Measurements from ENCODE around the gene MFAP3L.
"Not testable (repeated sequence)": the region's sequence is repeated elsewhere in the genome, so short reads cannot be mapped to it uniquely, and the experiment has no call there.

Gene MFAP3L

DNA sequence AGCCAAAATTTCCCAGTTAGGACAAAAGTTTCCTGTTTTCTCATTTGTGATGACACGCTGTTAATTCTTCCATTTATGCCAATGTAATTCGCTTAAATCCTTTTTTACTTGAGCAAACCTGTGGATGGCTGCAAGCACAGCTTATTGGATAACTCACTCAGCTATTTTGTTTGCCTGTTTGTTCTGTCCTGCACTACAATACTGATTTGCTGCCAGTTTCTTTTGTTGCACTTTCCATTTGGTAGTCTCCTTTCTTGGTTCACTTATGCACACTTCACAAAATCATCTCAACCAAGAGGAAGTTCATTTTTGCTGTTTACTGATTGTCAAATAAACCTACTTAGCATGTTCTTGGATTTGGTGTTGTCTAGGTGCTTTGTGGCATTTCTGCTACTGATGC is 40.3 kb downstream of the MFAP3L start:
- DNase-seq, result no peak

DNA sequence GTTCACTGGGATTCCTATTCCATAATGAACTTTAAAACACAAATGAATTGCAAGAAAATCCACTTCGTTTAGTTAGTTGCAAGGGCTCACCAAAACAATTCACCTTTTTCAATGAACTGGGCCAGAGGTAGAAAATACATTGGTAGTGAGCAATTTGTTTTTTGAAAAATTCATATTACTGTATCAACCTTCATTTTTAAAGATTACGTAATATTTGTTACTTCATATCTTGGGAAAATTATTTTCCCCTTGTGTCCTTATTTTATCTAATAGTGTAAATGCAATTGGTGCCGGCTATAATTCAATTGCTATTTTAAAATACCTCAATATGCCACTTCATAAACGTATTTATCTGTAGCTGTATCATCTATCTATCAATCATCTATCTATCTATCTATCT is 41.5 kb downstream of the MFAP3L start:
- DNase-seq, result no peak

DNA sequence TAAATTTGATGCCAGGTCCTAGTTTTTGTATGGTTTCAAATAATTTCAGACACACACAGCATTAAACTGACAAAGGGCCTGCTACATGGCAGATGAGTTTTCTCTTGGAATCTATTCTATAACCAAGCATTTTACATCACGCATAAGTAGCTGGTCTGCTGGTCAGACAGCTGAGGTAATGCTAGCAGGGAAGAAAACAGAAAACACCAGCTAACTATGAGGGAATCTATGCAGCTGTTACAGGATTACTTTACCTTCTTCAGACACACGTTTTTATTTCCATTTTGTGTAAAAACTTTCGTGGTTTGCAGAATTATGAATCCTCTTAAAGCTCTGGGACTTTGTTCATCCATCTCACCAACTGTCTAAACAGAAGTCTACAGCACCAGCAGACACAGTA is 42.0 kb downstream of the MFAP3L start:
- no peak for DNase-seq

DNA sequence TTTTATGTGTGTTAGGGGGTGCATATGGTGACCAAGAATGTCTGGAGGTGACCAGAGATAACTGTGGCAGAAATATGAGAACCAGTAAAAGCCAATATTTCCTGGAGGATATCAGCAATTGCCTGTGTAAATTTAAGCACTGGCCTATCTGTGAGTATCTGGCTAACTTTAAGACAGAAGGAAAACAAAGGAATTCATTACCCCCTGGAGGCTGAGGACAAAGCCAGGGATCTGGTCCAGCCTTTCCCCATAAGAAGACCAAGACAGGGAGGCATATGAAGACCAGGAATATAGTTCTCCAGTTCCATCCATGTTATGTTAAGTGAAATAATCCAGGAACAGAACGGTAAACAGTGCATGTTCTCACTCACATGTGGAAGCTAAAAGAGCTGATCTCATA is 49.2 kb downstream of the MFAP3L start:
- no peak for DNase-seq

DNA sequence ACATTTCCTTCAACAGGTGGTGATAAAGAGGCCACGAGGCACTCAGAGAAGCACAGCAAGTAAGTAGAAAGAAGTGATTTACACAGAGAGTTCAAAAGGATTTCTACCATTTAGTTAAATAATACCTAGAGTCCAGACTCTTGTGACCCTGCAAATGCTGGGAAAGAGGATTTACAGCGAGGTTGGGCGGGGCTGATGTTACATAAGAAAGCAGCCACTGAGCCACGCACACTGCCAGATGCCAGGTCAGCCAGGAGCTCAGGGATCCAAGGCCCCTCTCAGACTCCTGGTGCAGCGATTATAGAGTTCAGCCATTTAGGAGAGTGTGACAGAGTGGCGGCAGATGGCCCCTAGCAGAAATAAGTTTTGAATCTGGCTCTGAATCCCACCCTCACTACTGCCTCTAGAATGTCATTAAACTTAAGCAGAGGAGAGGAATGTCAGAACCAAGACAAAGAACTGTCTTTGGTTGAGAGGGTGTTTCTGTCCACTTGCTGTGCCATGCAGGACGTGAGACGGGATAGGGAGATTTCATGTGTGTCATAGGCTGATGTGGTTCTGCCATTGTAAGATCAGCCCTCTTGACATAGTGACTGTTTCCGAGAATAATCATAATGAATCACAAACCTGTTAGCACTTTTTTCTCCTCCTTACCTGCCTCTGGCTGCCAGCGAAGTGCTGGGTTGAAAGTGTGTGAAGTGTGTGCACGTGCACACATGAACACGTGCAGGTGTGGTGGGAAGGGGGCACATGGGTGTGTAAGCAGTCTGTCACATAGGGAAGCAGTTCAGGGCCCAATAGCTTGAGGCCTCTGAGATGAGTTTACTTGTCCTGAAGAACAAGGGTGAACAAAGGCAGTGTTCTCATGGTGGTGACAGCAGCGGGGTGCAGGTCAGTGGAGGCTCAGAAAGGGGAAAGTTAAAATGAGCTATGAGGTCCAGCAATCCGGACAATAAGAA is 50.1 kb downstream of the MFAP3L start:
- DNase-seq, result no peak

DNA sequence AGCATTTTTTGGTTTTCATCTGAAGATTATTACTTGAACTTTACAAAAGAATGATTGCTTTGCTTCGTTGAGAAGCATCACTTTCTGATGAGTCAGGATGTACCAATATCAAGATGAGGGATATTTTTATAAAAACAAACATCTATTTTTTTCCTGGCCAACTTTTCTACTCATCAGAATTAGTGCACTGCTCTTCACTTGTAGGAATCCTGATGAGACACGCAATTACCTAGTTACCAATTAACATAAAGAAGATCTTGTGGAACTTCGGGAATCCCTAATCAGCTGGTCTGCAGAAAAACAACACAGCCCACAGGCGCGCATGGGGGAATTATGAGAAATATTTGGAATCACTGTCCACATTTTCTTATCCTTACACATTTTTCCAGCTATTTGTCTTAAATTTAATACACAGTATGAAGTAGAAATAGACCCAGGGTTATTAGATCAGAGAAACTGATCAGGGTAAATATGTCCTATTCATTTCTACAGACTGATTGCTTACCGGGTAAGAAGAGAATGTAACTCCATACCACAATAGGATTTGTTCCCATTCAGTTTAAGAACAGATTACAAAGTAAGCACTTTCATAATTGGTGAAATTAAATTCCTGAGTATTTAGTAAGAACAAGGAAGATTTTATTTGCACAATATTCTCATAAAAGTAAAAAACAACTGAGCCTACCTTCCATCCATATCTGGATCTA is 50.9 kb downstream of the MFAP3L start:
- no peak for DNase-seq

DNA sequence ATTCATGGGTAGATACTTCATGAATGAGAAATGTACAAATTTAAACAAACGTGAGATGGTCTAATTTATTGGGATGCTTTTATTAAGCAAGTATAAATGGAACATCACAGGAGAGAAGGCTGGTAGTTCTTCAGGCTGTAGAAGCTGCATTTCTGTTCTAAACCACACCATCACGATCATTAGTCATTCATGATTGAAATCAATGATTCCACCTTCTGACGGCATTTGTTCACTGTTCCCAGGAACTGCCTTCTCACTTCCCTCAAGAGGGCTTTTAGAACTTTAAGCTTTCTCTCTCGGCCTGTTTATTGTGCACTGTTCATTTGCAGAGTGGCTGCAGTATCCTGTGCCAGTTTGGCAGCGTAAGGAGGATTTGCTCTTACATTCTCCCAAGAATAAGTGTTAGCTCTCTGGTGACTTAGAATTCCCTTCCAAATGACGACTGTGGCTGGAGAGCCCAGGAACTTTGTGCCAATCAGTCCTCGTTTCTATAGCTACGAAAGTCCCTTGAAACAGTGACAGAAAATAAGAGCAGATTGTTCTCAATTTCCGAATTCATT is 54.7 kb downstream of the MFAP3L start:
- DNase-seq, result no peak

DNA sequence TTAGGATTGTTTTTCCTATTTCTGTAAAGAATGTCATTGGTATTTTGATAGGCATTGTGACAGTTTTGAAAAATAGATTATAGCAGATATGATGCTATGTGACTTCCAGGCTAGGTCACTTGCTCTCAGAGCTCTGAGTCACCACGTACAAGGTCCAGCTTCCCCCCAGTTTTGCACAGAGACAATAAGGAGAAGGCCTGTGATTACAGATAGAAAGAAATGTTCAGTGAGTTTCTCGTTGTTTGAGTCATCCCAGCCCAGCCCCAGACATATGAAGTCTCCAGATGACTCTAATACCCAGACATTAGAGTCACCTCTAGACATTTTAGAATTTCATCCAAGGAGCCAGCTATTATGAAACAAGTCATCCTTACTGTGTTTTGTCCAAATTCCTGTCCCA is 57.2 kb downstream of the MFAP3L start:
- DNase-seq, result no peak

DNA sequence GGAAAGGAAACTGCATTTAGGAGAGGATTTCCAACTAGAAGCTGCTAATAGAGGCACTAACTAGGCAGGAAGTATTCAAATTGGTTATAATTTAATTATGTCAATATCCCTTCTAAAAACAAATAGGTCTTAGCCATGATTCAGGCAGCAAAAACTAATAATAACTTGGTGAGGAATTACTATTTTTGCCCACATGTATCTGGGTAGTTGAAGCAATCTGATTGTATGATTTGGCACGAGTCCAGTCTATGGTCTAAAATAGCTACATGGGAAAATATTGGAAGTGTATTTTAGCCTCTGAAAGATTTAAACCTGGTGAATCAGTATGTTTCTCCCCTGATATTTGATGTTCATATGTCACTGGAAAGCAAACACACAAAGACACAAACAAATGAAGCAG is 62.2 kb downstream of the MFAP3L start:
- no peak for DNase-seq

DNA sequence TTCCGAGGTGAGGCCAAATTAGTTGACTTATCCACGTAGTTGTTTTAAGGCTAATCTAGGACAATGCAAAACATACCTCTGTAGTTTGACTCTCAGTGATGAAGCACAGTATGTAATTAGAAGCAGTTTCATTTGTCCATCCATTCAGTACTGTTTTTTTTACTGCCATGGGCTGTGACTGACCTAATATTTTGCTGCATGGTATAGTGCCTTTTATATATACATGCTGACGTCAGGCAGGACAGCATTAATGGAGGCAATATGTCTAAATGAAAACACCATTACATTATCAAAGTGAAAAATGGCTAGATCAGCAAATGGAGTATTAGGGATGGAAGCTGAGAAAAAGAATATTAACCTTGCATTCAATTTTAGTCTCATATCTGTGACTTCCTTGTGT is 66.9 kb downstream of the MFAP3L start:
- DNase-seq, result no peak

DNA sequence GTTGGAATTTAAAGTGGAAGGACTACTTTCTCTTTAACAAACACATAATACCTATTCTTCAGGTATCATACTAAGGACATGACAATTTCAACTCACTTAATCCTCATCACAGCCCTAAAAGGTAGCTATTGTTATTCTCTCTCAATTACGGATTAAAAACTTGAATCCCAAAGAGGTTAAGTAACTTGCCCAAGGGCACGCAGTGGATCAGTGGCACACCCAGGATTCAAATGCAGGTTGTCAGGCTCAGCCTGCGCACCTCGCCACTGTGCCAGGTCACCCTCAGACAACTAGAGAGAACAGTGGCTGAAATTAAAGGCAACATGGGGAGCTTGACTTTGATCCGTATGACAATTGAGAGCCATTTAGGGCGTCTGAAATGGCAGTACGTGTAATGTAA is 67.6 kb downstream of the MFAP3L start:
- no peak for DNase-seq

DNA sequence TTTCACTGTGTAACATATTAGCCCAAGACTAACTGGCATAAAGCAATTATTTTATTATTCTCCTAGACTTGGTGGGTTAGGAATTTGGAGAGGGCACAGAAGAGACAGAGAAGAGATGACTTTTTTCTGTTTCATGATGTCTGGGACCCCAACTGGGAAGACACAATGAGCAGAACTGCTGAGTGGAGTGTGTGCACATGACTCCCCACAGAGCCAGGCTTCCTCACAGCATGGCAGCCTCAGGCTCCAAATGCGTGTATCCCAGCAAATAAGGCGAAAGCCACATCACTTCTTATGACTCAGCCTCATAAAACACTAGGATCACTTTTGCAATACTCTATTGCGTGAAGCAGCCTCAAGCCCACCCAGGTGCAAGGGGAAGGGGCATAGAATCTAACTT is 68.4 kb downstream of the MFAP3L start:
- no peak for DNase-seq

DNA sequence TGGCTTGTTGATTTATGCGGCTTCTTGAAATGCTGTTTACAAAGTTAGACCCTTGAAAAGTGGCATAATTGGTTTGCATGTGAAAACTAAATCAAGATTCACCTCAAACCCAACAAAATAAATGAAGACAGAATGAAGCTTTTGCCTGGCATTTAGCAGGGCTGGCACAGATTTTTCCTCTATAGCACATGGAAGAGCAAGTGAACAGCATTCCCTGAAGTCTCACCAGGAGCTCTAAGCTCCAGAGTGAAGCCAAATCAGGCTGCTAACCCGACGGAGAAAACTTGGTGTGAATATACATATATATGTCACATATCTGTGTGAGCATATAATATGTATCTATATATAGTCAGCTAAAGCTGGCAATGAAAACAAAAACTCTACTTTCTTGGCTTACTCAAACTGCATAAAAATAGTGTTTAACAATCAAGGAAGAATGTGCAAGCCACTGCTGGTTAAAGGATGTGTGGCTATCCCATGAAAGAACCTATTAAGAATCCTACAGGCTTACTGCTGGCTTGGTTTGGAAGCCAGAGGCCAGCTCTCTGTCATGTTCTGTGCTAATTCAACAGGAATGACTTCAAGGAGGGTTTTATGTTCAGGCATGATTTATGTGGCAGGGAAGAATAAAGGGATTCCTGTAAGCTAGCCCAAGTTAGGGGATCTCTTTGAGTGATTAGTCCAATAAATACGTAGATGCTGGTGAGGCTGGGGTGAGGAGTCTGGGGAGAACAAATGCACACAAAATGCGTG is 69.9 kb downstream of the MFAP3L start:
- no peak for DNase-seq

DNA sequence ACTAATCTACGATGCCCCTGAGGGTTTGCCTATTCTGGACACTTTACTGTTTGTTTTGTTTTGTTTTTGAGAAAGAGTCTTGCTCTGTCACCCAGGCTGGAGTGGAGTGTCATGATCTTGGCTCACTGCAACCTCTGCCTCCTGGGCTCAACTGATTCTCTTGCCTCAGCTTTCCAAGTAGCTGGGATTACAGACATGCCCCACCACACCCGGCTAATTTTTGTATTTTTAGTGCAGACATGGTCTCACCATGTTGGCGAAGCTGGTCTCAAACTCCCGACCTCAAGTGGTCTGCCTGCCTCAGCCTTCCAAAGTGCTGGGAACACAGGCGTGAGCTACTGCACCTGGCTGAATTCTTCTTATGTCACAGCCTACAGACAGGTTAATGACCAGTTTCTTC is 70.7 kb downstream of the MFAP3L start:
- no peak for DNase-seq

DNA sequence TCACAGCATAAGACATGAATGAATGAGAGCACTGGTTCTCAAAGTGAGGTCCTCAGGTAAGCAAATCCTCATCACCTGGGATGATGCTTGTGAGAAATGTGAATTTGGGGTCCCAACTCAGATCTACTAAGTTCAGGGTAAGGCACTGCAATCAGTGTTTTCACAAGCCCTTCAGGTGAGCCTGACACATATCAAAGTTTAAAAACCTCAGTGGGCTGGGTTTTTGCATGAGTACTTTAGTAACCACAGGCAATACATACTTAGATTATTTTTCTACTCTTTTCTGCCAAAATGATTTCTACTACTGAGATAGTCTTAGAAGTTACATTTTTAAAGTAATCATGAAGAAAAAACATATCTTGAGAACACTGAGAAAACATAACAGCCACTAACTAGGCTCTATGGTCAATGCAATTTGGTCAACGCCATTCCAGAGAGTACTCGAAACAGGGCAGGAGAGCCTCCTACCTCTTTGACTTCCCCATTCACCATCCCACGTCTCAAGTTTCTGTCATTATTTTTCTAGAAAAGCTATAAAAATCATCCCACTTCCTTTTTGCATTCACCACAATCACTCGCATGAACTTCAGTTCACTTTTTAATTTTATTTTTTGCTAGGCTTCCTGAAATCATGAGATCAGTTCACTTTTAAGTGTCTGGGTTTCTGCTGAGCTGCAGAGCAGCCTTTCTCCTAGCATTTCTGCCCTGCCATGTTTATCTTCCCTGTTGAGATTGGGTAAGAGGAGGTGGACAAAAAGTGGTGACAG is 73.8 kb downstream of the MFAP3L start:
- no peak for DNase-seq

DNA sequence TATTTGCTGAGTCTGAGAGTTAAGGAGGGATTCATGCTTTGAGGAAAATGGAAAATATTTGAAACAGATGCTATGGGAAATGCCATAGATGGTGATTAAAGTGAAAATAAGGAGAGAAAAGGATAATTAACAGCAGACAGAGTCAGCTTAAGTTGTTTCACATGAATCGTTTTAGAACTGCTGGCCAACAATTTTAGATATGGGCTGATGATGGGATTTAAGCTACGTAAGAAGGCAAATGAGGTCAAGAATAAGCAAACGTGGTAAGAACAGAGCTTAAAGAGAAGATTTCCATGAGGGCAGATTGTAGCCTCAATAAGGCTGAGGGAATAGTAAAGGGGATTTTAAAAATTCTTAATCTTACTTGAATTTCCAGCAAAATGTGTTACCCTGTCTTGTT is 77.9 kb downstream of the MFAP3L start:
- no peak for DNase-seq

DNA sequence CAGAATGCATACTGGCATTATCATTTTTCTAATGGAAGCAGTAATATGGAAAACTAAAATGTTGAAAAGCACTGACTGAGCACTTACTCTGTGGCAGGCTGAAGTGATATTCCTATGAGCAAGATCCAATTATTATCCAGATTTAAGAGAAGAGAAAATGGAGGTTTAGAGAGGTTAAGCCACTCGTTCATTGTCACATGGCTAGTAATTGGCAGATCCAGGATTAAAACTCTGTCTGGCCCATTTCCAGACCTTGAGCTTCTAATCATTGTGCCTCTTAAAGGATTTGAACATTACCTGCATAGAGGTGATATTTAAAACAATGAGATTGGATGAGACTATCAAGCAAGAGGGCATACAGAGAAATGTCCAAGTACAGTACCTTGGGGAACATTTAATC is 80.6 kb downstream of the MFAP3L start:
- no peak for DNase-seq

DNA sequence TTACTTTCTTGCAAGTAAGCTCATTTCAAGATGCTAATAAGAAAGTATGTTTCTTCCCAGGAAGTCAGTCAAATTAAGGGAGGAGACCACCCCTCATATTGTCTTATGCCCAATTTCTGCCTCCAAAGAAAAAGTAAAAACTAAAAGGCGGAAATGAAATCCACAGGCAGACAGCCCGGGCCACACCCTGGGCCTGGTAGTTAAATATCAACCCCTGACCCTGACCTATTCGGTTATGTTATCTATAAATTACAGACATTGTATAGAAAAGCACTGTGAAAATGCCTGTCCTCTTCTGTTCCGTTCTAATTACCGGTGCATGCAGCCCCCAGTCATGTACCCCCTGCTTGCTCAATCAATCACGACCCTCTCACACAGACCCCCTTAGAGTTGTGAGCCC is 82.6 kb downstream of the MFAP3L start:
- DNase-seq, result not testable (repeated sequence)

DNA sequence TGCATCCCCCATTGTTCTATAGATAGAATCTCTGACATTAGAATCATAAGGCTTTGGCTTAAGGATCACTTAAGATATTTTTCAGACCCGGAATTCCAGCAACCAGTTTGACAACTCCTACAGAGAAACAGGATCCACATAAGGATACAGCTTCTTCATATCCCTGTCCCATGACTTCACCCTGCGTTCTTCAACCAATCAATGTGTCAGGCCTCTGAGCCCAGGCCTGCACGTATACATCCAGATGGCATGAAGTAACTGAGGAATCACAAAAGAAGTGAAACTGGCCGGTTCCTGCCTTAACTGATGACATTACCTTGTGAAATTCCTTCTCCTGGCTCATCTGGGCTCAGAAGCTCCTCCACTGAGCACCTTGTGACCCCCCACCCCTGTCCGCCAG is 85.1 kb downstream of the MFAP3L start:
- DNase-seq, result no peak

DNA sequence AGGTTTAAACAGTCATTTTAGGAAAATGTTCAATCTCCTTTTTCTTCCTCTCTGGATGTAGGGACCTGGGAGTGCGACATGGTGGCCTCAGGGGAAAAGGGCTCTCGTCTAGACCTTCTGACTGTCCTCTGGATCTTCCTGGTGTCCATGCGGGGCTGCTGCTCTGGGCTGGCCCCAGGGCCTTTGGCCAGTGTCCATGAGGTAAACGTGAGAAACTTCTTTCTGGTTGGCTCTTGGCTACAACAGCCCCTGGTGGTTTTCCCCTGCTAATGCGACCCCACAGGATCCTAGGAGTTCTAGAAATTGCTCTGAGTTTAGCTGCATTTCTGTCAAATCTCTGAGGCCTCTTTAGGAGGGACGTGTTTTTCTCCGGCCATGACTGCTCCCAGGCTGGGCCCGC is 85.7 kb downstream of the MFAP3L start:
- DNase-seq, result no peak

Measured in stimulated activated CD4-positive, alpha-beta T cell treated with anti-CD3 and anti-CD28 coated beads, Interleukin-4, amount 100 ng/mL, for 1 hour (primary cell).